Ascending aorta (tissue), 2 donors: Measurements from ENCODE around the gene ARL2. TPM values are rescaled to one million over a fixed set of nuclear protein-coding genes. Genes with fewer than 3 reads are reported as not detected.
A peak's percentile ranks its signal among the peaks of the same experiment; 100 is the strongest.

Source experiments
- DNase-seq, 2 donors: peaks; one replicate each; pipeline ENCODE4 v3.0.0-alpha.2; 2019; ENCODE audit warnings: low spot score in 2 of 2
- H3K27ac ChIP-seq, 2 donors: fragments of 200-600 bp; sonication (generic); one replicate each; pipeline ENCODE4 v1.5.1; 2016 to 2017; ENCODE audit warnings: mild to moderate bottlenecking in 1 of 2
- H3K27me3 ChIP-seq: fragments of 200-600 bp; sonication (generic); one replicate; pipeline ENCODE4 v1.5.1; 2017
- H3K36me3 ChIP-seq, 2 donors: fragments of 200-600 bp; sonication (generic); one replicate each; pipeline ENCODE4 v1.5.1; 2016
- H3K4me1 ChIP-seq, 2 donors: fragments of 200-600 bp; sonication (generic); one replicate each; pipeline ENCODE4 v1.5.1; 2016 to 2017; ENCODE audit warnings: mild to moderate bottlenecking in 1 of 2
- H3K4me3 ChIP-seq, 2 donors: fragments of 200-600 bp; sonication (generic); one replicate each; pipeline ENCODE4 v1.5.1; 2016 to 2017; ENCODE audit warnings: mild to moderate bottlenecking in 1 of 2
- H3K9me3 ChIP-seq, 2 donors: fragments of 200-600 bp; sonication (generic); one replicate each; pipeline ENCODE4 v1.5.1; 2016
- intact Hi-C: fragments of 100-400 bp; cut with DNase I; formaldehyde crosslinking; loops from one replicate; pipeline ENCODE4 v1.15.1; 2023
- total RNA-seq: library from RNA; depleted of rRNA; stranded (reverse); fragments of >200 nt; gene quantifications from one replicate; pipeline ENCODE4 v1.1.0, GENCODE V29; 2016
- TF ChIP-seq, protein P1 (sequence below), 3 experiments: fragments of 200-600 bp in 2 of 3; fragments of 450-650 bp in 1 of 3; sonication (generic) in 2 of 3; IDR thresholded peaks; one replicate each; pipeline ENCODE4 v1.5.1; 2016 to 2019; ENCODE audit warnings: antibody characterized with exemption in 3 of 3, mild to moderate bottlenecking in 1 of 3, moderate library complexity in 1 of 3

The ARL2 gene
- total RNA-seq, 1 donor from 2014 or later: 187 TPM

DNA sequence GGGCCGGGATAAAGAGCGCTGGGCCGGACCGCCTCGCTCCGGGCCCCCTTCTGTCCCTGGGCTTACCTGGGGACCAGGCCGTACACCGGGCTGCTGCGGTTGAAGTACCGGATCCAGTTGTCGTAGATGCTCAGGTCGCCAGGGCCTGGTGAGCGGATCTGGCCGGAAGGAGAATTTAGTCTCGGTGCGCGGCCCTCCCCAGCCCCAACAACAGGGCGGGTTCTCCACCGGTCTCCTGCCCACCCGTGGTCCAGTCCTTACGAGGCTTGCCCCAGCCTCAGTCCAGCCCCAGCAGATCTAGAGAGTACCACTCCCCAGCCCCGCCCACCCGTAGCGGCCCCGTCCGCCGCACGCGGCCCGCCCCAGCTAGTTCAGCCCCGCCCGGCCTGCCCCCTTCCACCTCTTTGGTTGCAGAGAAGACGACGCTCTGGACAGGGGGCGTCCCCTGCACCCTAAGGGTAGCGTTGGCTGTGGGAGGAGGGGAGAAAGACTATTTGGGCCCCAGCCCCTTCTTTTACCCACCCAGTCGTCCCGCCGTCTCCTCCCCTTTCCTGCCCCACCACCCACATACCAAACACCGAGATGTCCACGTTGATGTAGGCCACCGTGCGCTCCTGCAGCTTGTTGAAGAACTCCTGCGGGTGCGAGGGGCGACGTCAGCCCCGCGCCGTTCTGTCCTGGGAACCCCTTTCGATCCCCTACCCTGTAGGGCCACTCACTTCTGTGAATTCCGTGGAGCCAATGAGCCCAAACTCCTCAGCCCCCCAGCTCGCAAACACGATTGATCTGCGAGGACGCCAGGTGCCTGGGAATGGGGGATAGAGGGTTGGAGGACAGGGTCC is 33.8 kb downstream of the ARL2 start:
- Histone ChIP-seq H3K36me3 (peaks cover 0 to 12% of the 10 kb centered on the region in 2 donors), H3K4me1 (peaks cover 0 to 16% of the 10 kb centered on the region in 2 donors), H3K27ac (peak overlapping the region; percentile 14 to 62), H3K27me3 (no peaks in the 10 kb centered on the region), H3K4me3 (peak overlapping the region; percentile 65 to 69), H3K9me3 (no peaks in the 10 kb centered on the region)
- TF ChIP-seq, protein P1, sequence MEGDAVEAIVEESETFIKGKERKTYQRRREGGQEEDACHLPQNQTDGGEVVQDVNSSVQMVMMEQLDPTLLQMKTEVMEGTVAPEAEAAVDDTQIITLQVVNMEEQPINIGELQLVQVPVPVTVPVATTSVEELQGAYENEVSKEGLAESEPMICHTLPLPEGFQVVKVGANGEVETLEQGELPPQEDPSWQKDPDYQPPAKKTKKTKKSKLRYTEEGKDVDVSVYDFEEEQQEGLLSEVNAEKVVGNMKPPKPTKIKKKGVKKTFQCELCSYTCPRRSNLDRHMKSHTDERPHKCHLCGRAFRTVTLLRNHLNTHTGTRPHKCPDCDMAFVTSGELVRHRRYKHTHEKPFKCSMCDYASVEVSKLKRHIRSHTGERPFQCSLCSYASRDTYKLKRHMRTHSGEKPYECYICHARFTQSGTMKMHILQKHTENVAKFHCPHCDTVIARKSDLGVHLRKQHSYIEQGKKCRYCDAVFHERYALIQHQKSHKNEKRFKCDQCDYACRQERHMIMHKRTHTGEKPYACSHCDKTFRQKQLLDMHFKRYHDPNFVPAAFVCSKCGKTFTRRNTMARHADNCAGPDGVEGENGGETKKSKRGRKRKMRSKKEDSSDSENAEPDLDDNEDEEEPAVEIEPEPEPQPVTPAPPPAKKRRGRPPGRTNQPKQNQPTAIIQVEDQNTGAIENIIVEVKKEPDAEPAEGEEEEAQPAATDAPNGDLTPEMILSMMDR (IDR thresholded peaks at IDR 0.05): no peak
- intact Hi-C loops: loop anchor here (10.0 kb wide), 1 partner anchor 617 kb away; the partner anchor contains the start of gene RELA
- no peak for DNase-seq

DNA sequence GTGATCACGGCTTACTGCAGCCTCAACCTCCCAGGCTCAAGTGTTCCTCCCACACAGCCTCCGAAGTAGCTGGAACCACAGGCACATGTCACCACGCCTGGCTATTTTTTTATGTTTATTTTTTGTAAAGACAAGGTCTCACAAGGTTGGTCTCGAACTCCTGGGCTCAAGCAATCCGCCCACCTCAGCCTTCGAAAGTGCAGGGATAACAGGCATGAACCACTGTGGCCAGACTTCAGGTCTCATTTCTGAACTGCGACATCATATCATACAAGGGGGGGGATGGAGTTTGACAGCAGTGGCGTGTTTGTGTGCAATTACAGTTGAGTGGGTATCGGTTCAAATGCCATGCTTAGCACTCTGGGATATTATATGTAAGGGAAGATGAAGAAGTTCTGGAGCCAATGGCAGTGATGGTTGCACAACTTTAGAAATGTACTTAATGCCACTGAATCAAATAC is 37.5 kb downstream of the ARL2 start:
- no peaks in the 10 kb centered on the region for H3K27me3 ChIP-seq
- intact Hi-C loops: no loop called here
- H3K9me3 ChIP-seq: no peaks in the 10 kb centered on the region
- DNase-seq: no peak
- H3K4me3 ChIP-seq: no peak overlapping the region
- peaks cover 0 to 15% of the 10 kb centered on the region in 2 donors for H3K4me1 ChIP-seq
- H3K36me3 ChIP-seq: no peaks in the 10 kb centered on the region
- H3K27ac ChIP-seq: no peak overlapping the region
- TF ChIP-seq, protein P1 (IDR thresholded peaks at IDR 0.05): no peak

DNA sequence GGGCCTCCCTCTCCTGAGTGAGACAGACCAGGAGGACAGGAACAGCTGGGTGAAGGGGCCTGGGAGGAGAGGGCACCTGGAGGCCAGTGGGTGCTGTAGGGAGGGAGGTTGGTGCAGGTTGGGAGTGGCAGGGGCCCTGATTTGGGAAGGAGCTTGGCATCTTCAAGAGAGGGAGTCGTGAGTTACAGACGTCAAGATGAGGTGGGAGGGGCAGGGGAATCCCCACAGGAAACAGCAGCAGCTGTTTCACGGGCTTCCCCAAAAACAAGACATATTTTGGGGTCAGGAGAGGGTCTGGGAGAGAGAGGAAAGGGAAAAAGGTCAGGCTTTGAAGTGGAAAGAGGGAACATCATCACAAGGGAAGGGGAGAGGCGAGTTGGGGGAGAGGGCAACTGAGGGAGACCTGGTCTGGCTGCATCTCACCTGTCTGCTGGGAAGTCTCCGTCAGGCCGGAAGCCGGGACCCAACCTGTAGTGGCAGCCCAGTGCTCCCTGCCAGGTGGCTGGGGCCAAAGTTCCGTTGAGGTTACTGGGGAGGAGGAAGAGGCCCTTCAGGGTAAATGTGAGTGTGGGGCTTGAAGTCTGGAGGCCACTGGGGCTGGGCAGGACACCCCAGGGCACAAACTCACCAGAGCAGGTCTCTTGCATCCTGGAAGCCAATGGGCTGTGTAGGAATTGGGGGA is 40.0 kb downstream of the ARL2 start:
- intact Hi-C loops: no loop called here
- no peak for DNase-seq
- Histone ChIP-seq H3K27ac (no peak overlapping the region), H3K36me3 (no peaks in the 10 kb centered on the region), H3K4me1 (no peaks in the 10 kb centered on the region), H3K9me3 (no peaks in the 10 kb centered on the region), H3K27me3 (no peaks in the 10 kb centered on the region), H3K4me3 (no peak overlapping the region)
- TF ChIP-seq, protein P1 (IDR thresholded peaks at IDR 0.05): no peak

DNA sequence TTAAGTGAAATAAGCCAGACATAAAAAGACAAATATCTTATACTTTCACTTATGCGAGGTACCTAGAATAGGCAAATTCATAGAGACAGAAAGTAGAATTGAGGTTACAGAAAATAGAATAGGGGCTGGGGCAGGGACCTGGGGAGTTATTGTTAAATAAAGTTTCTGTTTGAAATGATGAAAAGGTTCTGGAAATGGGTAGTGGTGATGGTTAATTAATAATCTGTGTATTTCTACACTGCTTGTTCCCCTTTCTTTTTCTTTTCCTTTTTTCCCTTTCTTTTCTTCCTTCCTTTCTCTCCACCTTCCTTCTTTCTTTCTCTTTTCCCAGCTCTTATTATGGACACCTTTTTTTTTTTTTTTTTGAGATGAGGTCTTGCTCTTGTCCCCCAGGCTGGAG is 41.6 kb downstream of the ARL2 start:
- Histone ChIP-seq H3K36me3 (no peaks in the 10 kb centered on the region), H3K4me3 (no peak overlapping the region), H3K27ac (no peak overlapping the region), H3K9me3 (no peaks in the 10 kb centered on the region), H3K27me3 (no peaks in the 10 kb centered on the region), H3K4me1 (no peaks in the 10 kb centered on the region)
- TF ChIP-seq, protein P1 (IDR thresholded peaks at IDR 0.05): no peak
- intact Hi-C loops: no loop called here
- DNase-seq: no peak

DNA sequence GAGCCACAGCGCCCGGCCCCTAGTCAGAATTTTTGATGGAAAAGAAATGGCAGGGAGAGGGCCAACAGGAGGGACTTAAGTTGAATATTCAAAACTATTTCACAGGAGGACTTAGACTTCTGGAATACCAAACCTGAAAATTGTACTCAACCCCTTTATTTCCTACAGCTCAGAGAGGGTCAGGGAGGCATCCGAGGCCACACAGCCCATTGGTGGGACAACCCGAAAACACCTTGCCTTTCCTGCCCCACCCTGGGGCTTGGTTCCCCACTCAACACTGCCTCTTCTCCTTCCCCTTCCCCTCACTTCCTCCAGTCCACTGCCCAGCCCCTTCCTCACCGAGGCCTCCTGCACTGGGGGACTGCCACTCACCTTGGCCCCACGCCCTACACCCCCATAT is 43.0 kb downstream of the ARL2 start:
- no peak for DNase-seq
- intact Hi-C loops: no loop called here
- no peaks in the 10 kb centered on the region for H3K27me3 ChIP-seq
- H3K4me3 ChIP-seq: no peak overlapping the region
- H3K4me1 ChIP-seq: no peaks in the 10 kb centered on the region
- TF ChIP-seq, protein P1 (IDR thresholded peaks at IDR 0.05): no peak
- no peaks in the 10 kb centered on the region for H3K9me3 ChIP-seq
- H3K27ac ChIP-seq: no peak overlapping the region
- no peaks in the 10 kb centered on the region for H3K36me3 ChIP-seq
